ENCODE measurements around the gene PIK3R5. TPM values are rescaled to one million over a fixed set of nuclear protein-coding genes. Genes with fewer than 3 reads are reported as not detected.

Gene PIK3R5
- total RNA-seq, 4 donors from 2014 or later: 3.6 to 12.0 (median 8.2) TPM

- H3K4me3 ChIP-seq (ENCODE audit: low read depth, poor library complexity, severe bottlenecking): no peak overlapping the region
- no peak for TF ChIP-seq POLR2A (IDR thresholded peaks at IDR 0.05)
- TF ChIP-seq, protein P1, sequence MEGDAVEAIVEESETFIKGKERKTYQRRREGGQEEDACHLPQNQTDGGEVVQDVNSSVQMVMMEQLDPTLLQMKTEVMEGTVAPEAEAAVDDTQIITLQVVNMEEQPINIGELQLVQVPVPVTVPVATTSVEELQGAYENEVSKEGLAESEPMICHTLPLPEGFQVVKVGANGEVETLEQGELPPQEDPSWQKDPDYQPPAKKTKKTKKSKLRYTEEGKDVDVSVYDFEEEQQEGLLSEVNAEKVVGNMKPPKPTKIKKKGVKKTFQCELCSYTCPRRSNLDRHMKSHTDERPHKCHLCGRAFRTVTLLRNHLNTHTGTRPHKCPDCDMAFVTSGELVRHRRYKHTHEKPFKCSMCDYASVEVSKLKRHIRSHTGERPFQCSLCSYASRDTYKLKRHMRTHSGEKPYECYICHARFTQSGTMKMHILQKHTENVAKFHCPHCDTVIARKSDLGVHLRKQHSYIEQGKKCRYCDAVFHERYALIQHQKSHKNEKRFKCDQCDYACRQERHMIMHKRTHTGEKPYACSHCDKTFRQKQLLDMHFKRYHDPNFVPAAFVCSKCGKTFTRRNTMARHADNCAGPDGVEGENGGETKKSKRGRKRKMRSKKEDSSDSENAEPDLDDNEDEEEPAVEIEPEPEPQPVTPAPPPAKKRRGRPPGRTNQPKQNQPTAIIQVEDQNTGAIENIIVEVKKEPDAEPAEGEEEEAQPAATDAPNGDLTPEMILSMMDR (IDR thresholded peaks at IDR 0.05): no peak
- no peak for DNase-seq (ENCODE audit: low spot score in 2 of 2)
- intact Hi-C loops (cut with DNase I; ENCODE audit: low total_unique reads): no loop called here
- 76 to 77% methylated on average over 6 of the region's 6 CpGs for WGBS, 2 donors
Measured at GRCh38 chr17:8924595-8924994, 40.9 kb downstream of the PIK3R5 start.

- WGBS, 2 donors: 77 to 88% methylated on average over 1 of the region's 1 CpG
- no peak overlapping the region for H3K4me3 ChIP-seq (ENCODE audit: low read depth, poor library complexity, severe bottlenecking)
- no peak for TF ChIP-seq POLR2A (IDR thresholded peaks at IDR 0.05)
- TF ChIP-seq, protein P1 (IDR thresholded peaks at IDR 0.05): no peak
- intact Hi-C loops (cut with DNase I; ENCODE audit: low total_unique reads): no loop called here
- no peak for DNase-seq (ENCODE audit: low spot score in 2 of 2)
Measured at GRCh38 chr17:8923762-8924161, 41.7 kb downstream of the PIK3R5 start.

GRCh38 chr17:8922928-8923327 lies 42.6 kb downstream of the PIK3R5 start:
- intact Hi-C loops (cut with DNase I; ENCODE audit: low total_unique reads): no loop called here
- H3K4me3 ChIP-seq (ENCODE audit: low read depth, poor library complexity, severe bottlenecking): no peak overlapping the region
- TF ChIP-seq, protein P1 (IDR thresholded peaks at IDR 0.05): no peak
- no peak for TF ChIP-seq POLR2A (IDR thresholded peaks at IDR 0.05)
- 84 to 86% methylated on average over 4 of the region's 4 CpGs for WGBS, 2 donors
- DNase-seq (ENCODE audit: low spot score in 2 of 2): no peak

GRCh38 chr17:8922451-8922850 lies 43.1 kb downstream of the PIK3R5 start:
- TF ChIP-seq POLR2A (IDR thresholded peaks at IDR 0.05): no peak
- TF ChIP-seq, protein P1 (IDR thresholded peaks at IDR 0.05): no peak
- intact Hi-C loops (cut with DNase I; ENCODE audit: low total_unique reads): no loop called here
- WGBS, 2 donors: 30 to 35% methylated on average over 6 of the region's 6 CpGs

GRCh38 chr17:8921147-8921546 lies 44.4 kb downstream of the PIK3R5 start:
- no peak for DNase-seq (ENCODE audit: low spot score in 2 of 2)
- no peak for TF ChIP-seq POLR2A (IDR thresholded peaks at IDR 0.05)
- TF ChIP-seq, protein P1 (IDR thresholded peaks at IDR 0.05): no peak
- intact Hi-C loops (cut with DNase I; ENCODE audit: low total_unique reads): no loop called here
- 58 to 59% methylated on average over 2 of the region's 2 CpGs for WGBS, 2 donors
- H3K4me3 ChIP-seq (ENCODE audit: low read depth, poor library complexity, severe bottlenecking): no peak overlapping the region

More at GRCh38 chr17:8922451-8922850, 43.1 kb downstream of the PIK3R5 start:
- no peak for DNase-seq (ENCODE audit: low spot score in 2 of 2)
- H3K4me3 ChIP-seq (ENCODE audit: low read depth, poor library complexity, severe bottlenecking): no peak overlapping the region

GRCh38 chr17:8918807-8919465 lies 46.6 kb downstream of the PIK3R5 start:
- DNase-seq (ENCODE audit: low spot score in 2 of 2): no peak
- intact Hi-C loops (cut with DNase I; ENCODE audit: low total_unique reads): no loop called here
- 56 to 81% methylated on average over 3 of the region's 3 CpGs for whole genome bisulfite sequencing, 2 donors
- TF ChIP-seq, protein P1 (IDR thresholded peaks at IDR 0.05): no peak
- no peak for TF ChIP-seq POLR2A (IDR thresholded peaks at IDR 0.05)
- no peak overlapping the region for H3K4me3 ChIP-seq (ENCODE audit: low read depth, poor library complexity, severe bottlenecking)

Data from lower leg skin (tissue), 4 donors.